PC-3 (cell line): ENCODE measurements around the gene SYNPO.

Experiments
- CTCF ChIP-seq: fragments of 300-600 bp; sonication (generic); conservative IDR thresholded peaks from 2 replicates; pipeline ENCODE4 v1.5.1; 2017; ENCODE audit warnings: antibody characterized with exemption, low read depth, mild to moderate bottlenecking, low read length
- EZH2 ChIP-seq: fragments of 300-600 bp; sonication (generic); IDR thresholded peaks from one replicate; pipeline ENCODE4 v1.6.1; 2017; ENCODE audit warnings: antibody characterized with exemption, mild to moderate bottlenecking, low read length; ENCODE audit not compliant: unreplicated experiment
- EZH2phosphoT487 ChIP-seq: fragments of 300-600 bp; sonication (generic); IDR thresholded peaks from 2 replicates; pipeline ENCODE4 v1.6.1; 2018; ENCODE audit warnings: mild to moderate bottlenecking, antibody characterized with exemption, low read length, borderline replicate concordance

GRCh38 chr5:150659360-150660107 is 19.1 kb downstream of the SYNPO start:
- TF ChIP-seq CTCF (no peak), EZH2phosphoT487 (no peak), EZH2 (no peak)
